Measurements from ENCODE around the gene GFPT2.

GRCh38 chr5:180394031-180394636 lies 41.0 kb upstream of the GFPT2 start:
- TF ChIP-seq POLR2A (IDR thresholded peaks at IDR 0.05; ENCODE audit: low read length) (no peak), GATA1 (IDR thresholded peaks at IDR 0.05; ENCODE audit: low read depth, low read length) (no peak)
